Measurements from ENCODE around the gene FOXI2. TPM values are rescaled to one million over a fixed set of nuclear protein-coding genes. Genes with fewer than 3 reads are reported as not detected.
A peak's percentile ranks its signal among the peaks of the same experiment; 100 is the strongest.

Gene FOXI2
- polyA plus RNA-seq, result under 1 TPM in 1 of 4 donors, not detected in 3; 0.19 TPM
- long read RNA-seq, donor 1, result 0 reads
- long read RNA-seq, donor 2, result 0 reads
- long read RNA-seq, donor 3, result 0 reads
- long read RNA-seq, donor 4, result 0 reads
- long read RNA-seq, donor 5, result 0 reads
- long read RNA-seq, donor 6, result 0 reads
- long read RNA-seq, donor 7, result 0 reads
- long read RNA-seq, donor 8, result 0 reads
- long read RNA-seq, donor 9, result 0 reads
- long read RNA-seq, donor 10, result 0 reads

DNA sequence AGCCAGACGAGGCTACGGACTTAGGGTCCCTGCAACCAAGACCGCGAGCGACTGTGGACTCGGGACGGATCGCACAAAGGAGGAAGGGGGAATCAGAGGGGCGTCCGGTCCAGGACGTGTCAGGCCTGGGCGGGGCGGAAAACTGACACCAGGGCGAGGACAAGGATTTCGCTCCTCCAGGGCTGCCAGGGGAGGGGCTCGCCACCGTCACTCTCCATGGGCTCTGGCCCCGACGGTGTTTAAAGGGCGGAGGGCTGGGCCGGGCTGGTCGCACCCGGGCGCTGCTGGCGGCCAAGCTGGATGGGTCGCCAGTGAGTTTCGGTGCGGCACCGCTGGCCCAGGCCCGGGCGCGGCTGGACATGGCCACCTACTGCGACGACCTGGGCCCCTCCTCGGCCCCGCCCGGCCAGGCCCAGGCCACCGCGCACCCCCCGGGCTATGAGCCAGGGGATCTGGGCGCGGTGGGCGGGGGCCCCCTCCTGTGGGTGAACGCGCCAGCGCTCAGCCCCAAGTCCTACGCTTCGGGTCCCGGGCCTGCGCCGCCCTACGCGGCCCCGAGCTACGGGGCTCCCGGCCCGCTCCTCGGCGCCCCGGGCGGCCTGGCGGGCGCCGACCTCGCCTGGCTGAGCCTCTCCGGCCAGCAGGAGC lies at the start of gene FOXI2:
Gene FOXI2 (plus strand): TSS at position 271 of the 648 bp plus-strand sequence. CDS start 89 bp downstream, at position 360.
- no peaks in the 10 kb centered on the region for H3K9me3 ChIP-seq (ENCODE audit: control insufficient read depth in 2 of 2, insufficient read depth in 1 of 2, low read depth in 1 of 2, low read length in 1 of 2)
- FAIRE-seq, result no peak
- peaks cover 17 to 70% (median 33%) of the 10 kb centered on the region in 3 donors for H3K27me3 ChIP-seq (ENCODE audit: control insufficient read depth in 3 of 3, insufficient read depth in 3 of 3, low read length in 3 of 3)
- H3K4me3 ChIP-seq (ENCODE audit: low read depth in 1 of 3, low read length in 3 of 3), result no peak within 1 kb of the TSS
- no peak within 1 kb of the TSS for H3K27ac ChIP-seq (ENCODE audit: low read depth in 1 of 3, low read length in 2 of 3)
- H3K4me1 ChIP-seq (ENCODE audit: control insufficient read depth in 3 of 3, insufficient read depth in 2 of 3, low read depth in 1 of 3, low read length in 2 of 3), result no peaks in the 10 kb centered on the region
- peak in 1 of 2 donors; percentile 2 for DNase-seq
- 3 to 9% (median 6%) methylated on average over 55 to 66 of the region's 66 CpGs for WGBS, 3 donors
- H3K36me3 ChIP-seq (ENCODE audit: control insufficient read depth in 3 of 3, insufficient read depth in 2 of 3, low read depth in 1 of 3, low read length in 3 of 3), result no peaks in the 10 kb centered on the region

DNA sequence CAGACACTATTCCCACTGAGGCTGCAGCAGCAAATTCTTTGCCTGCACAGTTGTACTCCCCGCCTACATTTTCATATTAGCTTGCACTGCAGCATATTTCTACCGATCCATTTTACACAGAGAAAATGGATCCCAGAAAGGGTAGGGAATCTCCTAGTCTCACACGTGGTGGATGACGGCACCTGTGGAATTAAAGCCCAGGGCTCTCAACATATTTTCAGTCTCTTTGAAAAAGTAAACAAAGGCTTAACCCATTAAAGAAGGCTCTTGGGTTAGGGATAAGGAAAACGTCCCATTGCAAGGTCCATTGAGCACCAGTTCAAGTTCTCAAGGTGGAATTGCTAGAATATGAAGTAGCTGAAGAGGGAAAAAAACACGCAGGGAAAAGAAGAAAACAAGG lies 49.4 kb upstream of the FOXI2 start:
- no peaks in the 10 kb centered on the region for H3K4me1 ChIP-seq (ENCODE audit: control insufficient read depth in 3 of 3, insufficient read depth in 2 of 3, low read depth in 1 of 3, low read length in 2 of 3)

DNA sequence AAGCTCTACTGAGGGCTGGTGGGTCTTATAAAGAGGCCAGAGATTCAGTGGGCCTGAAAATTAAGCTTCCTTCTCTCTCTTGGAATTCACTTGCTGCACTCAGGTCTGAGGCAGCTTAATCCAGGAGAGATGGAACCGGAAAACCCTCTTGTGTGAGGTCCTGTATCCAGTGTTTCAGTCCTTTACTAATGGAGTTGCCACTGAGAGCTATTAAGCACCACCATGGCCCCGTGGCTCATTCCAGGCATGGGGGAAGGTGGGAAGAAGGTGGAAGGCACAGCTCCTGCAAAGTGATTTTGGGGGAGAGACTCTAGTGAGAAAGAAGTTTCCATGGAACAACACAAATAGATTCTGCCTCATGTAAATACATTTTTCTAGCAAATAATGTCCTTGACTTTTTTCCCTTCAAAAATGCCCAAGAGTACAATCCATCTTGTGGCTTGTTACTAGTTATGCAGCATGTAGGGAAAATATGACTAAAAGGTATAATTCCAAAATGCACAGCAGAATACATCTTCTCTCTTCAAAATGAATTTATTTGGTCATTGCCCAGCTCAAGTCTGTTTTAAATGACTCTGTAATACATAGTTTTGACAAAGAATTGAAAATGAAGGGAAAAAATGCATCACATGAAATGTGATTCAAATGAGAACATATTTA lies 46.7 kb upstream of the FOXI2 start:
- Histone ChIP-seq H3K4me3 (ENCODE audit: low read depth in 1 of 3, low read length in 3 of 3) (no peak overlapping the region), H3K9me3 (ENCODE audit: control insufficient read depth in 2 of 2, insufficient read depth in 1 of 2, low read depth in 1 of 2, low read length in 1 of 2) (no peaks in the 10 kb centered on the region), H3K36me3 (ENCODE audit: control insufficient read depth in 3 of 3, insufficient read depth in 2 of 3, low read depth in 1 of 3, low read length in 3 of 3) (no peaks in the 10 kb centered on the region), H3K27ac (ENCODE audit: low read depth in 1 of 3, low read length in 2 of 3) (no peak overlapping the region), H3K27me3 (ENCODE audit: control insufficient read depth in 3 of 3, insufficient read depth in 3 of 3, low read length in 3 of 3) (no peaks in the 10 kb centered on the region), H3K4me1 (ENCODE audit: control insufficient read depth in 3 of 3, insufficient read depth in 2 of 3, low read depth in 1 of 3, low read length in 2 of 3) (no peaks in the 10 kb centered on the region)
- WGBS, 3 donors, result 68 to 85% (median 83%) methylated on average over 2 of the region's 2 CpGs
- no peak for FAIRE-seq
- no peak for DNase-seq

More for the DNA sequence above, 49.4 kb upstream of the FOXI2 start:
- DNase-seq, result no peak
- no peak overlapping the region for H3K27ac ChIP-seq (ENCODE audit: low read depth in 1 of 3, low read length in 2 of 3)
- H3K9me3 ChIP-seq (ENCODE audit: control insufficient read depth in 2 of 2, insufficient read depth in 1 of 2, low read depth in 1 of 2, low read length in 1 of 2), result no peaks in the 10 kb centered on the region
- H3K4me3 ChIP-seq (ENCODE audit: low read depth in 1 of 3, low read length in 3 of 3), result no peak overlapping the region
- WGBS, 3 donors, result 48 to 55% (median 51%) methylated on average over 6 of the region's 6 CpGs
- no peak for FAIRE-seq
- H3K27me3 ChIP-seq (ENCODE audit: control insufficient read depth in 3 of 3, insufficient read depth in 3 of 3, low read length in 3 of 3), result no peaks in the 10 kb centered on the region
- no peaks in the 10 kb centered on the region for H3K36me3 ChIP-seq (ENCODE audit: control insufficient read depth in 3 of 3, insufficient read depth in 2 of 3, low read depth in 1 of 3, low read length in 3 of 3)

DNA sequence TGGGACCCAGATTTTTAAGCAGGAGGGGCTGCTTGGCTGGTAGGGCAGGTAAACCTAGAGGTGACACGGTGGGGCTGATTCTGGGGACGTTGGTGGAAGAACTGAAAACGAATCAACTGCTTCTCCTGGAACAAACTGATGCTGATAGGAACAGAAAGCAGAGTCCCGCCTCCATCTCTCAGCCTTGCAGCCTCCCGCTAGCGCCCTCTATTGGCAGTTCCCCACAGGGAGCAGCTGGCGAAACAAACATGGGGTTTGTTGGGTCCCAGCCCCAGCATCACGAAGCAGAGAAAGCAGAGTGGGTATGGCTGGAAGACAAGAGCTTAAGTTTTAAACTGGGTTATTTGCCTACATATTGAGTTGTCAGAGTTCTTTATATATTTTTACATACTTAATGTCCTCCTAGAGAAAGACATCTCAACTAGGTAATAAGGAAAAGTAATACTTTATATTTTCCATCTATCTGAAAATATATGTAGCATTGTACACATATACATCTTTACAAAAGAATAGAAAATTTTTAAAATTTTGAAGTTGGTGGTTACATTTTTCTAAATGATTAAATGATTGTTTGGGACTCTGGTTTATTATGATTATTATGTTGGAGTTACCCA lies 42.3 kb upstream of the FOXI2 start:
- H3K4me1 ChIP-seq (ENCODE audit: control insufficient read depth in 3 of 3, insufficient read depth in 2 of 3, low read depth in 1 of 3, low read length in 2 of 3), result no peaks in the 10 kb centered on the region
- no peaks in the 10 kb centered on the region for H3K36me3 ChIP-seq (ENCODE audit: control insufficient read depth in 3 of 3, insufficient read depth in 2 of 3, low read depth in 1 of 3, low read length in 3 of 3)
- FAIRE-seq (no peak), DNase-seq (peak; percentile 13 to 16)
- no peak overlapping the region for H3K4me3 ChIP-seq (ENCODE audit: low read depth in 1 of 3, low read length in 3 of 3)
- H3K9me3 ChIP-seq (ENCODE audit: control insufficient read depth in 2 of 2, insufficient read depth in 1 of 2, low read depth in 1 of 2, low read length in 1 of 2), result no peaks in the 10 kb centered on the region
- H3K27ac ChIP-seq (ENCODE audit: low read depth in 1 of 3, low read length in 2 of 3), result no peak overlapping the region
- H3K27me3 ChIP-seq (ENCODE audit: control insufficient read depth in 3 of 3, insufficient read depth in 3 of 3, low read length in 3 of 3), result no peaks in the 10 kb centered on the region
- WGBS, 3 donors, result 29 to 33% (median 31%) methylated on average over 8 of the region's 8 CpGs

DNA sequence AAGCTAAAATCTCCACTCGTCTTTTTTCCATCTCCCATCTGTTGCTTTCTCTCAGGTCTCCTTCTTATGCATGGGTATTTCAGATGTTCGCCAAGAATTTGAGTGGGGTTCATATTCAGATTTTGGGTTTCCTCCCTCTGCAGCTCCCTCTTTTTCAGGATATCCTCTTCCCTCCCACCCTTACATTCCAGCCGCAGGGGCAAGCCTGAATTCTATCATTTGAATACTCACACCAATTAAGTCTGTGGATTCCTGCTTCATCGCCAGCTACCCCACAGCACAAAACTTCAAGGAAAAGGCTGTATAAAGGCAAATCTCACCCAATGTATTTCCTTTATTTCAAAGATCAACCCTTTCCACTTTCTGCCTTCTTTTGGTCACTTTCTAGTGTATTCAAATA lies 41.6 kb upstream of the FOXI2 start:
- Histone ChIP-seq H3K27ac (ENCODE audit: low read depth in 1 of 3, low read length in 2 of 3) (no peak overlapping the region), H3K9me3 (ENCODE audit: control insufficient read depth in 2 of 2, insufficient read depth in 1 of 2, low read depth in 1 of 2, low read length in 1 of 2) (no peaks in the 10 kb centered on the region), H3K4me3 (ENCODE audit: low read depth in 1 of 3, low read length in 3 of 3) (no peak overlapping the region), H3K4me1 (ENCODE audit: control insufficient read depth in 3 of 3, insufficient read depth in 2 of 3, low read depth in 1 of 3, low read length in 2 of 3) (no peaks in the 10 kb centered on the region), H3K36me3 (ENCODE audit: control insufficient read depth in 3 of 3, insufficient read depth in 2 of 3, low read depth in 1 of 3, low read length in 3 of 3) (no peaks in the 10 kb centered on the region), H3K27me3 (ENCODE audit: control insufficient read depth in 3 of 3, insufficient read depth in 3 of 3, low read length in 3 of 3) (no peaks in the 10 kb centered on the region)
- WGBS, 3 donors, result 50 to 61% (median 61%) methylated on average over 4 of the region's 4 CpGs
- FAIRE-seq (no peak), DNase-seq (no peak)

DNA sequence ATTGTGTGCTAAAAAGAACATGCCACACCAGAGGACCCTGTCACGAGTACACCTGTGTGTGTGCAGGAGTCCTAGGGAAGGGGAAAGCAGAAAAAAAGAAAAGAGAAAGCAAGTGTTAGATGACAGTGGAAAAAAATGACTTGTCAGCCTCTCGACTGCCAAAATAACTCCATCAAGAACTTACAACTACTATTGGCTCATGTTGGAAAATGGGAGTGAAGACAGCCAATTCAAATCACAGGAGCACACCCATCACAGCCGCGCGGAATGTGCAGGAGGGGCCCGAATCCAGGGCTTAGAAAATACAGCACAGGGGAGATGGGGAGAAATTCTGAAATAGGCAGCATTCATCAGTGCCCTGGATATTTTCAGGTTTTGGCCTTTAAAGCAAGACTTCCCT lies 38.1 kb upstream of the FOXI2 start:
- DNase-seq (no peak), FAIRE-seq (no peak)
- Histone ChIP-seq H3K27ac (ENCODE audit: low read depth in 1 of 3, low read length in 2 of 3) (no peak overlapping the region), H3K36me3 (ENCODE audit: control insufficient read depth in 3 of 3, insufficient read depth in 2 of 3, low read depth in 1 of 3, low read length in 3 of 3) (no peaks in the 10 kb centered on the region), H3K4me1 (ENCODE audit: control insufficient read depth in 3 of 3, insufficient read depth in 2 of 3, low read depth in 1 of 3, low read length in 2 of 3) (no peaks in the 10 kb centered on the region), H3K27me3 (ENCODE audit: control insufficient read depth in 3 of 3, insufficient read depth in 3 of 3, low read length in 3 of 3) (no peaks in the 10 kb centered on the region), H3K4me3 (ENCODE audit: low read depth in 1 of 3, low read length in 3 of 3) (no peak overlapping the region), H3K9me3 (ENCODE audit: control insufficient read depth in 2 of 2, insufficient read depth in 1 of 2, low read depth in 1 of 2, low read length in 1 of 2) (no peaks in the 10 kb centered on the region)
- 72 to 83% (median 82%) methylated on average over 6 of the region's 6 CpGs for WGBS, 3 donors

DNA sequence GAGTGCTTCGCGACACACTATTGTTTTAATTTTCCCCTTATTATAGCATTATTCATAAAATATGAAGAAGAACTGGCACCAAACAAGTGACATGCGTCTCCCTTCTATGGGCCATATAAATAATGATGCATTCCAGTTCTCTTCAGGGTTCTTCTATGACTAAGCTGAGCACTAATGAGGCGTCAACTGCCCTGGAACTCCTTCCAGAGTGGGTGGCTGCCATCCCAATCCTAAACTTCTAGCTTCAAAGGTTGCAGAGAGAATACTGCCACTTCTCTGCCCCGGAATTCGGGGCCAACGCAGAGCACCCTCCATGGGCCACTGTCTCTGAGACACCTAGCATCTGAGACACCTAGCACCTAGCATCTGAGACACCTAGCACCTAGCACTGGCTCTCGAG lies 37.7 kb upstream of the FOXI2 start:
- Histone ChIP-seq H3K9me3 (ENCODE audit: control insufficient read depth in 2 of 2, insufficient read depth in 1 of 2, low read depth in 1 of 2, low read length in 1 of 2) (no peaks in the 10 kb centered on the region), H3K4me1 (ENCODE audit: control insufficient read depth in 3 of 3, insufficient read depth in 2 of 3, low read depth in 1 of 3, low read length in 2 of 3) (no peaks in the 10 kb centered on the region), H3K27me3 (ENCODE audit: control insufficient read depth in 3 of 3, insufficient read depth in 3 of 3, low read length in 3 of 3) (no peaks in the 10 kb centered on the region), H3K36me3 (ENCODE audit: control insufficient read depth in 3 of 3, insufficient read depth in 2 of 3, low read depth in 1 of 3, low read length in 3 of 3) (no peaks in the 10 kb centered on the region), H3K4me3 (ENCODE audit: low read depth in 1 of 3, low read length in 3 of 3) (no peak overlapping the region), H3K27ac (ENCODE audit: low read depth in 1 of 3, low read length in 2 of 3) (no peak overlapping the region)
- WGBS, 3 donors, result 67 to 78% (median 70%) methylated on average over 8 of the region's 8 CpGs
- no peak for DNase-seq
- no peak for FAIRE-seq

DNA sequence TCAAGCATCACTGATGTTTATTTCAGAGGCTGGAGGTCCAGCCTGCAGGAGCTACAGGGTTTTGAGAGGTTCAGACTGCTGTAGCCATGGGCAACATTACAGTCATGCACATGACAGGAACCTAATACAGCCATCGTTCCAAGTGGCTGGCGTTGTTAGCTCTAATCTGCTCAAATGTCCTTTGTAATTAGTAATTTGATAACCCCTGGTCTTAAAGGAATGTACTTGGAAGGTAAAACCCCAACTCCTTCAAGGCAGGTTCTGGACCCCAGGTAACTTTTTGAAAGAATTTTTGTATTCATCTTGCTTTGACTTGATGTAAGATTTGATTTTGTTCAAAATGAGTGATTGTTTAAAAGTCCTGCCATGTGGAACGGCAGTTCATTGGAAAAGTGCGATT lies 34.7 kb upstream of the FOXI2 start:
- 56 to 60% (median 59%) methylated on average over 4 of the region's 4 CpGs for WGBS, 3 donors

More for the DNA sequence above, 34.7 kb upstream of the FOXI2 start:
- Histone ChIP-seq H3K4me1 (ENCODE audit: control insufficient read depth in 3 of 3, insufficient read depth in 2 of 3, low read depth in 1 of 3, low read length in 2 of 3) (no peaks in the 10 kb centered on the region), H3K9me3 (ENCODE audit: control insufficient read depth in 2 of 2, insufficient read depth in 1 of 2, low read depth in 1 of 2, low read length in 1 of 2) (no peaks in the 10 kb centered on the region), H3K4me3 (ENCODE audit: low read depth in 1 of 3, low read length in 3 of 3) (no peak overlapping the region), H3K27me3 (ENCODE audit: control insufficient read depth in 3 of 3, insufficient read depth in 3 of 3, low read length in 3 of 3) (no peaks in the 10 kb centered on the region), H3K27ac (ENCODE audit: low read depth in 1 of 3, low read length in 2 of 3) (no peak overlapping the region), H3K36me3 (ENCODE audit: control insufficient read depth in 3 of 3, insufficient read depth in 2 of 3, low read depth in 1 of 3, low read length in 3 of 3) (no peaks in the 10 kb centered on the region)
- FAIRE-seq (no peak), DNase-seq (no peak)

All from small intestine (tissue), 16 donors.